ENCODE data around the gene GPR85.
"Not testable (repeated sequence)": the region's sequence is repeated elsewhere in the genome, so short reads cannot be mapped to it uniquely, and the experiment has no call there.

The GPR85 gene

GRCh38 chr7:113084496-113085172 is 2.0 kb downstream of the GPR85 start:
- no peak for DNase-seq

GRCh38 chr7:113083816-113084495 is 2.7 kb downstream of the GPR85 start:
- DNase-seq: peak in 4 of 58 donors; percentile 0 to 54 (median 21)

GRCh38 chr7:113083132-113083815 is 3.4 kb downstream of the GPR85 start:
- DNase-seq: peak in 6 of 58 donors; percentile 10 to 54 (median 18)

GRCh38 chr7:113078331-113078730 is 8.3 kb downstream of the GPR85 start:
- no peak for DNase-seq

- no peak for DNase-seq
These were observed 9.9 kb downstream of the GPR85 start for GRCh38 chr7:113076703-113077102.

- peak in 1 of 58 donors; percentile 7 for DNase-seq
These were observed 15.2 kb downstream of the GPR85 start for GRCh38 chr7:113071465-113071864.

GRCh38 chr7:113062499-113062898 is 24.1 kb downstream of the GPR85 start:
- DNase-seq: no peak

- no peak for DNase-seq
These were observed 26.5 kb downstream of the GPR85 start for GRCh38 chr7:113060100-113060499.

- no peak for DNase-seq
These were observed 31.7 kb downstream of the GPR85 start for GRCh38 chr7:113054938-113055337.

GRCh38 chr7:113054272-113054671 is 32.4 kb downstream of the GPR85 start:
- not testable (repeated sequence) for DNase-seq

- DNase-seq: not testable (repeated sequence)
These were observed 37.4 kb downstream of the GPR85 start for GRCh38 chr7:113049221-113049620.

GRCh38 chr7:113046453-113046852 is 40.2 kb downstream of the GPR85 start:
- DNase-seq: no peak

- no peak for DNase-seq
These were observed 41.2 kb downstream of the GPR85 start for GRCh38 chr7:113045379-113045778.

- no peak for DNase-seq
These were observed 42.2 kb downstream of the GPR85 start for GRCh38 chr7:113044394-113044793.

- no peak for DNase-seq
These were observed 45.8 kb downstream of the GPR85 start for GRCh38 chr7:113040849-113041248.

- DNase-seq: no peak
These were observed 52.7 kb downstream of the GPR85 start for GRCh38 chr7:113033959-113034358.

Measured in anterior cingulate cortex (tissue), 58 donors.